GM15510 (cell line): ENCODE results near the gene DMRT1.

ENCODE experiments used
- POLR2A ChIP-seq: IDR thresholded peaks from 3 replicates; pipeline ENCODE4 v1.6.1; 2011; ENCODE audit warnings: borderline replicate concordance; ENCODE audit not compliant: insufficient read length; ENCODE audit errors: extremely low read depth

Gene DMRT1

GRCh38 chr9:971901-972500, 130.5 kb downstream of the DMRT1 start:
- TF ChIP-seq POLR2A = no peak

DNA sequence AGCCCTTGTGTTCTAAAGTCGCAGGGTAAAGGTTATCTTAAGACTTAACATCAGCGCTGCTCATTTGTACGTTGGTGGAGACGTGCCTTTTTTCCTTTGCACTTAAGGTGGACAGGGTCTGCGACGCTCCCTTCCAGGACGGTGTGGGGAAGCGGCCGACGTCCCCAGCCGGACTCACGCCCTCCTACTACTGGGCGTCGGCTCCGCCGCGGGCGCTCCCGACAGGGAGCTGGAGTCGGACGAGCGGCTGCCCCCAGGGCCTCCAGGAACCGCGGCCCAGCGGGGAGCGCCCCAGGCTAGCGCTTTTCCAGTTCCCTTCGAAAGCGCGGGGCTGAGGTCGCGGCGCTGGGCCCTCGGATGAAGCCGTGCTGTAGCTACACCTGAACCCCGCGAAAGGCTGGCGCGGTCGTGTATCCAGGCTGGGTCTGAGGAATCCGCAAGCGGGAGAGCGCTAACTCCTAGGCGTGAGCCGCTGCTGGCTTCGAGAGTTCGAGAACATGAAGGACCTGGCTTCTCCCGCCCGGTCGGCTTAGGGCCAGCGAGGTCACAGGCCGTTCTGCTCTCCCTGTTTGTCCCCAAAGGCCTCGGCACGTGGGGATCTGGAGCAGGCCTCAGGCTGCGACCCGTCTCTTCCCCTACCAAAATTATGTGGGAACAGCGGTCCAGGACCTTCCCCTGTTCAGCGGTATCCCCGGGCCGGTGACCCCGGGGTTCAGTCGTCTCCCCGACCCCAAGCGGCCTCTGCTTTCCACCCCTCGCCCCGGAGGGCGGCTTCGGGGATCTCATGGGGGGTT, 131.2 kb downstream of the DMRT1 start:
- no peak for TF ChIP-seq POLR2A

- TF ChIP-seq POLR2A = no peak
Measured at GRCh38 chr9:973295-973834, 131.9 kb downstream of the DMRT1 start.

DNA sequence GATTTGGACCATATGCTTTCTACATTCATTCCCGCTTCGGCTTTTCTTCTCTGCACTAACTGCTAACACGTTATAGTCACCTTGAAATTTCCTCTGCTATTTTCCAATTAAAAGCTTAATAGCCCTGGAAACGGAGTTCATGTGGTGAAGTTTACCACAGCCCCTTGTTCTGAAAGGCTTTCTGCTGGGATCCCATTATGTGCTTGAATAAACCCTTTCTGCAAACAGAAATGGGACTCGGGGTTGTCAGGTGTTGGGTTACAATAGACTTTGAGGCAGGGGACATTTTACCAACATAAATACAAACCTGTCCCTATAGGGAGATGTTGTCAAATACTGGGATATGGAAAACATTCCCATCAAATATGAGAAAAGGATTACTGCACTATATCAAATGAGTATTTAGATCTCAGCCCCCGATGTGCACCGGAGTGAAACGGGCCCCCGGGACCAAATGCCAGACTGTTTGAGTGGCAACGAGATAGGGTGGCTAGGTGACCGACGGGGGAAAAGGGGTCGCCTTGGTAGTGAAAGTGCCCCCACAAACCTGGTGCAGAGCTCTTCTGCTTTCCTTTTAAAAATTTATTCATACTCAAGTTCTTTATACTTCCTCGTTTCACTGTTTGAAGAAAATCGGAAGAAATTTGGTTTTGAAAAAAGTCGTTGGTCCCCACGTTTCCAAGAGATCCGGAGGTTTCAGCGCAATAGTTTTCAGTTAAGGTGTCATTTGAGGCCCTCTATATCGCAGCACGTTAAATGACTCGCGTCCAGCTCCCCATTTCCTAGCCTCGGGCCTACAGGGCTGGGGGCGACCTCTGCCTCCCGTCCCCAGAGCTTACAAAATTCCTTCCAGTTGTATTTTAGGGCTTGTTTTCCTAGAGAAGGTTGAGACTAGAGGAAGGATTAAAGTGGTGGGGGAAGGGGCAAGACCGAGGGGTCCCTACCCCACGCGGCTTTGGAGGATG, 132.8 kb downstream of the DMRT1 start:
- no peak for TF ChIP-seq POLR2A

DNA sequence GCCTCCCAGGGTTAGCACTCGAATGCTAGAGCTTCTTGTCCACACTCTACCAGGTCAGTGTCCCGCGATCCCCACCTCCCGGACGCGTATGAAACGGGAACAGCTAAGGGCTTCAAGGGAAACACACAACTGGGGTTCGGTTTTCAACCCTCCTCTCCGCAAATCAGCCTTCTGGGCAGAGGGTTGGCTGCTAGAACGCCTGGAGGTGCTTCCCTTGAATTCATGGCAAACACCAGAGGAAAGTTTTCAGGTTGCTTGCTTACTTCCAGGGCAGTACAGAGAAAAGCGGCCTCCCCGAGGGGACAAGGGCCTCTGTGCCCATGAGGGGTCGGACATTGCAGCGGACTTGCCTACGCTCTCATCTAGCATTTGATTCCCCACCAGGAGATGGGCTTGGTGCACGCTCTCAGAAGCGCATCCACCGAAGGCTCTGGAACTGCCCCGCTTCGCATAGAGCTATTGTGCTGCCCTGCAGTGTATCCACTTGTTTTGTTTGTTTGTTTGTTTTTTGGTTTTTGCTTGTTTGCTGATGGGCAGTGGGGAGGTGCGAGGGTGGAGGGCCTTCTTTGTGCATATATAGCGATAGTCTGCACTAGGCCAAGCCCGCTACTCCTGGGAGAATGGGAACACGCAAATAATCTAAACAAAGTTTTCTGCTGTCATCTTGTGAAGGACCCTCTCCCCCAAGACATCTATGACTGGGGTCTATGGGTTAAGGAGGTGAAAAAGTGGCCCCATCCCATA, 133.7 kb downstream of the DMRT1 start:
- TF ChIP-seq POLR2A = no peak

DNA sequence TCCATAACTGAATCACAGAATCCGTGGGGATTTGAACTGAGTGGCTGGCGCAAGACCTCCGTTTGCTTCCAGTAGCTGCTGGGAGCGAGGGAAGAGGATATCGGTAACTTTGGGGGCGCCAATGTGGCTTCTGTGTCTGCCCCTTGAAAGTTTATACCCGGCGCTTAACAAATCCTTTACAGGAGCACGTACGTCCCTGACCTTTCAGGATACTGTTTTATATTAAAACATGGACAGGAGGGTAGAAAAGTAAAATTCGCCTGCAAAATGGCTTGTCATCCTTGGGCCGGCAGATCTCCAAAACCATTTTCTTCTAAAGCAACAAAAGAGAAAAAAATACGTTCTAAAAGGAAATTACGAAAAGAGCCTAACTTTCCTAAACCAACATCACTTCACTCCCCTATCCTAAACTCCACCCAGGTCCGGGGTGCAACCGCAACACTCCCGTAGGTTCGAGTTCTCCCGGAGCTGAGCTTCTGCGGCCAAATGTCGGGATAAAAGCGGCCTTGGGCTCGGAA, 134.3 kb downstream of the DMRT1 start:
- TF ChIP-seq POLR2A = no peak

DNA sequence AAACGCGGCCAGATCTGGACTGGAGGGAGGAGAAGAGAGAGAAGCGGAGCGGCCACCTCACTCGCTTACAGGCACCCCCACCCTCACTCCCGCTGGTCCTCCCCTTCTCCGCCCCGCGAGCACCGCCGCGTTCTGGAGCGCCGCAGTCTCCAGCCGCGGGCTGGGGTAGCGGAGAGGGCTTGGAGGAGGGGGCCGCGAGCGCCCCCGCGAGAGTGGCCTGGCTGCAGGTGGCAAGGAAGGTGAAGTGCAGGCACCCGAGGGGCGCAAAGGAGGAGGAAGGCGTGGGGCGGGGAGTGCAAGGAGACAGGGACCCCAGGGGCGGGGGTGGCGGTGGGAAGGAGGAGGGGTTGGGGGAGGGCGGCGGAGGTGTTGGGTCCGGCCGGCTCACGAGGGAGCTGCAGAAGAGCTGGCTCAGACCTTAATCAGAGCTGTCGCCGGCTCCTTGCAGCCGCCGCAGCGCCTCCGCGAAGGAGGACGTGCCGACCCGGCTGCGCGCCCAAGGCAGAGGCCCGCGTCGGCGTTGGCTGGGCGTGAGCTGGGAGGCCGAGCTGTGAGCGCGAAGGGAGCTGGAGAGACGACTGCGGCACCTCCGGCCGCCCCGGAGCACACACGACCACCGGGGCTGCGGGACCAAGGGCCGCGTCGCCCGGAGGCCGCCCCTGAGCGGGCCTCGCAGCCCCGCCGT, 134.9 kb downstream of the DMRT1 start, which contains the start of gene DMRT3:
Gene DMRT3 (plus strand): TSS at position 398 of the 685 bp plus-strand sequence. CDS start 347 bp downstream, outside the sequence.
- TF ChIP-seq POLR2A = no peak

GRCh38 chr9:976943-977837, 135.7 kb downstream of the DMRT1 start:
- TF ChIP-seq POLR2A = no peak

- no peak for TF ChIP-seq POLR2A
Measured at GRCh38 chr9:977838-978830, 136.6 kb downstream of the DMRT1 start.

GRCh38 chr9:979983-980382, 138.5 kb downstream of the DMRT1 start:
- TF ChIP-seq POLR2A = no peak

DNA sequence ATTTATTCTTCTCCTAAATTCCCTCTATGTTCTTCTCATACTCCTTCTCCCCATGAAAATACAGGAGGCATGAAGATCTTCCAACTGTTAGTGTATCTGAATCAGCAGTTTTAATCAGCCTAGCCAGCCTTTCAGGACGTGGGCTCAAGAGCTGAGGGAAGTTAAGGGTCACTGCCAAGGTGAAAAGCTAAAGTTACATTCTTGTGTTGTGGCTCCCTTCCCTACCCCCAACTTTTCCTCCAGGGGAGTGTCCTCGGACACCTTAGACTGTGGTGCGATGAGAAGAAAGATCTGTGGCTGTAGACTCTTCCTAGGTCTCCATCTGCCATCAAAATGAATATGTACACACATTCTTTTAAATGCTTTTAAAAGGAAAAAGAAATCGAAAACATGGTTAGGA, 139.1 kb downstream of the DMRT1 start:
- no peak for TF ChIP-seq POLR2A

GRCh38 chr9:981491-981898, 140.0 kb downstream of the DMRT1 start:
- TF ChIP-seq POLR2A = no peak
